ENCODE measurements around the gene SDSL. TPM values are rescaled to one million over a fixed set of nuclear protein-coding genes. Genes with fewer than 3 reads are reported as not detected.

Gene SDSL
- total and polyA plus RNA-seq, 5 donors = 4.2 to 9.5 (median 6.3) TPM

DNA sequence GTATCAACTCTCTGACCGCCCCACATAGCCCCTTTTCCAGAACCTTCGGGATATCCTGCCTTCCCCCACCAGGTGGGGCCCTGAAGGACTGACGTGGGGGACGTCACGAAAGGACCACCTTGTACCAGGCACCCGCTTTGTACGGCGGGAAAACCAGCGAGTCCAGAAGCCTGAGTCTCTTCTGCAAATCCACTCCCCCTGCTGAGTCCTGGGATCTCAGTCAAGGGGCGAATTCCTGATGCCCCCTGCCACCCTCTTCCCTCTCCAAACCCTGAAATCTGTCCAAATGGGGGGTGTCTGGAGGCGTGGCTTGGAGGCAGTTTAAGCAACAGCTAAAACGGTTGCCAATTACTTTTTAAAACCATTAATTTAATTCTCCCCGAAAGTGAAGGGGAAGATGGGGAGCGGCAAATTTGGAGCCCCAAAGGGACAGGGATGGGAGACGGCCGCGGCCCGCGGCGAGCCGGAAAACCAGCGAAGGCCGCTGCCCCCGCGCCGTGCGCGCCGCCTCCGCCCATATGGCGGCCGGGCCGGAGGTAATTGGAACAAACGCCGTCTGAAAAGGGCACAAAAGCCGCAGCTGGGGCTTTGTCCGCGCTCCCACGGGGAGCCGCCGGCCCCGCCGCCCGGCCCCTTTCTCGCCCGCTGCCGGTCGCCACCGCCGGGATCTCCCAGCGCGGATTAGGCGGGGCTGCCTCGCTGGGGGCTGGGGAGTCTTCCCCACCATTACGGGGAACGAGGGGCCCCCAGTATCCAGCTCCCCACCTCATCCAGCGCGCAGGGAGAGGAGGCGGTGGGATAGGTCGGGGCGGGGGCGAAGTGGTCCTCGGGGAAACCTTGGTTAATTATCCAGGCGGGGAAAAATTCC is 42.9 kb downstream of the SDSL start:
- Histone ChIP-seq H3K4me3 (ENCODE audit: low read length) (peak overlapping the region; percentile 14), H3K9me3 (ENCODE audit: control insufficient read depth, low read length) (no peaks in the 10 kb centered on the region), H3K27me3 (ENCODE audit: control insufficient read depth, insufficient read depth) (no peaks in the 10 kb centered on the region), H3K4me1 (ENCODE audit: control insufficient read depth, insufficient read depth, low read length) (peaks cover 4% of the 10 kb centered on the region), H3K27ac (ENCODE audit: low read length) (no peak overlapping the region)
- 1% methylated on average over 64 of the region's 64 CpGs for WGBS
- ATAC-seq = no peak
- DNase-seq = no peak
- intact Hi-C loops (cut with DNase I) = loop anchor here in 2 of 4 donors (5.0 kb wide), 1 partner anchor 447 kb away; no protein-coding TSS in a partner anchor

DNA sequence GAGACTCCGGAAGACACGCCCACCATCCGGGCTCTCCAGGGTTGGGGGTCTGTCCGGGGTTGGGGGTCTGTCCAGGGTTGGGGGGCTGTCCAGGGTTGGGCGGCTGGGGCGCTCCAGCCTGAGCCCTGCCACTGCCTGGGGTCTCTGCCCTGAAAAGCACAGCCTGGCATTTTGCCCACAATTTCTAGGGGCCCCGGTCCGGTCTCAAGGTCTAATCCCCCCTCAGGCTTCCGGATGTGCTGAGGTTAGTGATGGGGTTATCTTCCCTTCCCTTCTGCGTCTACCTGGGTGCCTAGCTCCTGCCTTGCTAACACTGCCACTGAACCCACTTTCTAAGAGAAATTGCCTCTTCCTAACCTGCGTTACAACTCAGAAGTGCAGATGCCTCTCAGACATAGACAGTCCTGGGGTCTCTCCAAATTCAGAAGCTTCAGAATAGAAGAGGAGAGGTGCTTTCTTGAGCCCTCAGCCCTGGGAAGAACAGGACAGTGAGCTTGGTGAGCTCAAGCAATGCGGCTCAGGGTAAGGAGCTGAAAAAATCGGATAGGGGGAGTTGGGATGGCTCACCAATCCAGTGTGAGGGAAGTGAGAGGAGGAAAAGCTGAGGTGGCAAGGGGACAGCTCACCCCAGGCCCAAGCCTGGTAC is 43.8 kb downstream of the SDSL start:
- WGBS = 2% methylated on average over 13 of the region's 13 CpGs
- intact Hi-C loops (cut with DNase I) = no loop called here
- ATAC-seq (no peak), DNase-seq (no peak)
- H3K27me3 ChIP-seq (ENCODE audit: control insufficient read depth, insufficient read depth) = no peaks in the 10 kb centered on the region
- peaks cover 4% of the 10 kb centered on the region for H3K4me1 ChIP-seq (ENCODE audit: control insufficient read depth, insufficient read depth, low read length)
- no peak overlapping the region for H3K4me3 ChIP-seq (ENCODE audit: low read length)
- H3K27ac ChIP-seq (ENCODE audit: low read length) = no peak overlapping the region
- no peaks in the 10 kb centered on the region for H3K9me3 ChIP-seq (ENCODE audit: control insufficient read depth, low read length)

DNA sequence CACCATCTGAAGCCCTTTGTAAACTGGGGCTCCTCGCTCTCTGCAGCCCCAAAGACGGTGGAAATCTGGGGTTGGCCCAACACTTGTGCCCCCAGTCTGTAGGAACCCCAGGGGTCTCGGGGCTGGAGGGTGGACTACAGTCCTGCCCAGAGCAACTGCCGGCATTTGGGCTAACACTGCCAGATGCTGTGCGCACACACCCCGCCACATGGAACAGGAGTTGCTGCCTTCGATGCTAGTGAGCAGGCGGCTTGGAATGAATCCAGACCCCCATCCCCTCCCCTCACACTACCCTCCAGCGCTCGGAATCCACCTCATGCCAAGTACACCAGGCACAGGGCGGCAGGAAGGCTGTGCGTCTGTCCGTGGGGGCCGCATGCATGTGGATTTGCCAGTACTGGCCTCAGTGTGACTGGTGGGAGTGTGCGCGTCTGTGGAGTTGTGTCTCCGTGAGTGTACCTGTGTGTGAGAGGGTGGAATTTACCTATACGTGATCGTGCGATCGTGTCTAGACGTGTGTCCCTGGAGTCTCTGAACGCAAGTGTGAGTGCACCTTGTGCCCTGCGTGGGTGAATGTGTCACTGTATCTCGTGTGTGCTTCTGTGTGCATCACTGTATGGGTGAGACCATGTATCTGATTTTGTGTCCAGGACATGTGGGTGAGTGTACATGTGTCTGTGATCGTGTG is 44.4 kb downstream of the SDSL start:
- 4% methylated on average over 26 of the region's 26 CpGs for WGBS
- intact Hi-C loops (cut with DNase I) = no loop called here
- Histone ChIP-seq H3K4me1 (ENCODE audit: control insufficient read depth, insufficient read depth, low read length) (peaks cover 4% of the 10 kb centered on the region), H3K4me3 (ENCODE audit: low read length) (no peak overlapping the region), H3K9me3 (ENCODE audit: control insufficient read depth, low read length) (no peaks in the 10 kb centered on the region), H3K27ac (ENCODE audit: low read length) (no peak overlapping the region), H3K27me3 (ENCODE audit: control insufficient read depth, insufficient read depth) (no peaks in the 10 kb centered on the region)
- ATAC-seq = no peak
- no peak for DNase-seq

- 1% methylated on average over 31 of the region's 31 CpGs for WGBS
- H3K4me3 ChIP-seq (ENCODE audit: low read length) = peak overlapping the region; percentile 20
- DNase-seq (no peak), ATAC-seq (no peak)
- peaks cover 4% of the 10 kb centered on the region for H3K4me1 ChIP-seq (ENCODE audit: control insufficient read depth, insufficient read depth, low read length)
- no peaks in the 10 kb centered on the region for H3K9me3 ChIP-seq (ENCODE audit: control insufficient read depth, low read length)
- no peak overlapping the region for H3K27ac ChIP-seq (ENCODE audit: low read length)
- intact Hi-C loops (cut with DNase I) = no loop called here
- H3K27me3 ChIP-seq (ENCODE audit: control insufficient read depth, insufficient read depth) = no peaks in the 10 kb centered on the region
Observed at GRCh38 chr12:113467142-113467501, 44.9 kb downstream of the SDSL start.

GRCh38 chr12:113467502-113468364 is 45.6 kb downstream of the SDSL start:
- ATAC-seq = no peak

GRCh38 chr12:113468365-113469223 is 46.4 kb downstream of the SDSL start:
- peaks cover 4% of the 10 kb centered on the region for H3K4me1 ChIP-seq (ENCODE audit: control insufficient read depth, insufficient read depth, low read length)

More at GRCh38 chr12:113467502-113468364, 45.6 kb downstream of the SDSL start:
- WGBS = under 1% methylated on average over 78 of the region's 78 CpGs
- intact Hi-C loops (cut with DNase I) = no loop called here
- Histone ChIP-seq H3K4me1 (ENCODE audit: control insufficient read depth, insufficient read depth, low read length) (peaks cover 4% of the 10 kb centered on the region), H3K27me3 (ENCODE audit: control insufficient read depth, insufficient read depth) (no peaks in the 10 kb centered on the region), H3K9me3 (ENCODE audit: control insufficient read depth, low read length) (no peaks in the 10 kb centered on the region), H3K27ac (ENCODE audit: low read length) (no peak overlapping the region), H3K4me3 (ENCODE audit: low read length) (peak overlapping the region; percentile 20)
- DNase-seq = no peak

DNA sequence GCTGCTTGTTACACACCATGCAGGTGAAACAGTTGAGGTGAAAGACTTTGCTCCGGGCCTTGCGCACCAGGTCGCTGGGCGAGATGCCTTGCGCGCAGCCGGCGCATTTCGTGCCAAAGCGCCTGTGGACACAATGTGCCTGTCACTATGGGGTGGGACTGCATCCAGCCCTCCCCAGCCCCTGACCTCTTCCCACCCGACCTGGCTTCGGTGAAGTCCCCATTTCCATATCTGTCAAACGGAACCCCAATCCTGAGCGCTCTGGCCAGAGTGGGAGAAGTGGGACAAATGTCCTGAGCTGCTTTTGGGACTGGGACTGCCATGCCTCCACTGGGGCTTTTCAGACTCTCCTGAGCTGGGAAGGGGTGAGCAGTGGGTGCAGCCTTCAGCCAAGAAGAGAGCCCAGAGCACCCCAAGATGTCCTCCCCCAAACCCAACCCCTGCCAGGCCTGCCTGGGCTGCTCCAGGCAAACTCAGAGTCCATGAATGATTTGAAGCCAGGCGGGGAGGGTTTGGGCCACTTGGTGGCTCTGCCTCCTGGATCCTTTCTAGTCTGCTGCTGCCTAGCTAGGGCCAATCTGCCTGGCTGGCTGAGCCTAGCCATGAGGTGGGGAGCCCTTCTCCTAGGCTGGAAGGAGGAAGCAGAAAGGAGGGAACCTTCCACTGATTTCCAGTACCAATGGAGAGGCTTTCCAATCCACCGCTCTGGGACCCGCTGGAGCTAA is 47.2 kb downstream of the SDSL start:
- Histone ChIP-seq H3K9me3 (ENCODE audit: control insufficient read depth, low read length) (no peaks in the 10 kb centered on the region), H3K4me3 (ENCODE audit: low read length) (no peak overlapping the region), H3K27me3 (ENCODE audit: control insufficient read depth, insufficient read depth) (no peaks in the 10 kb centered on the region), H3K4me1 (ENCODE audit: control insufficient read depth, insufficient read depth, low read length) (no peaks in the 10 kb centered on the region), H3K27ac (ENCODE audit: low read length) (no peak overlapping the region)
- intact Hi-C loops (cut with DNase I) = no loop called here
- DNase-seq = no peak
- 5% methylated on average over 17 of the region's 17 CpGs for WGBS
- ATAC-seq = no peak

More at GRCh38 chr12:113468365-113469223, 46.4 kb downstream of the SDSL start:
- Histone ChIP-seq H3K27ac (ENCODE audit: low read length) (no peak overlapping the region), H3K9me3 (ENCODE audit: control insufficient read depth, low read length) (no peaks in the 10 kb centered on the region), H3K4me3 (ENCODE audit: low read length) (no peak overlapping the region), H3K27me3 (ENCODE audit: control insufficient read depth, insufficient read depth) (no peaks in the 10 kb centered on the region)
- DNase-seq (no peak), ATAC-seq (no peak)
- WGBS = 2% methylated on average over 38 of the region's 38 CpGs
- intact Hi-C loops (cut with DNase I) = no loop called here

GRCh38 chr12:113469949-113470743 is 48.0 kb downstream of the SDSL start:
- Histone ChIP-seq H3K4me1 (ENCODE audit: control insufficient read depth, insufficient read depth, low read length) (no peaks in the 10 kb centered on the region), H3K27me3 (ENCODE audit: control insufficient read depth, insufficient read depth) (no peaks in the 10 kb centered on the region), H3K9me3 (ENCODE audit: control insufficient read depth, low read length) (no peaks in the 10 kb centered on the region), H3K27ac (ENCODE audit: low read length) (no peak overlapping the region), H3K4me3 (ENCODE audit: low read length) (no peak overlapping the region)
- WGBS = 3% methylated on average over 19 of the region's 19 CpGs
- intact Hi-C loops (cut with DNase I) = no loop called here
- no peak for ATAC-seq
- DNase-seq = no peak
